K562 (cell line): ENCODE measurements around the gene KRTAP19-5. TPM values are rescaled to one million over a fixed set of nuclear protein-coding genes. Genes with fewer than 3 reads are reported as not detected.

Source experiments
- ATAC-seq: fragments of 200-7000 bp; cut with Tn5 transposase; 3 replicates; pipeline ENCODE4 v1.9.1; 2020; ENCODE audit warnings: moderate library complexity
- BruUV-seq: library from RNA; stranded (reverse); fragments of 400-500 nt; replicated peaks from 2 replicates; lab custom pipeline; 2021; lab: Mats Ljungman, UMichigan
- CTCF ChIA-PET: fragments of 300-600 bp; formaldehyde crosslinking; extraction: SDS; loops from one replicate; lab custom pipeline; 2021; ENCODE audit warnings: low intra/inter-chr PET ratio; lab: Yijun Ruan, JAX
- POLR2A ChIA-PET: fragments of 300-600, 350-650 bp; sonication (Branson Sonifier 250); formaldehyde crosslinking; extraction: SDS; loops from one replicate; lab custom pipeline; 2021; ENCODE audit warnings: antibody characterized with exemption, inconsistent platforms; lab: Yijun Ruan, JAX
- DNase-seq, 4 experiments: peaks; one replicate each; pipeline versions ENCODE4 v3.0.0 to v3.0.0-alpha.2; 2011 to 2018; ENCODE audit warnings: low spot score in 3 of 4, mixed read lengths in 3 of 4; ENCODE audit errors: extremely low read depth in 1 of 4
- FAIRE-seq: peaks from 2 replicates; lab custom pipeline; 2011; peaks lifted over from hg19 to GRCh38; lab: Jason Lieb, UNC
- H2AFZ ChIP-seq: 2 replicates; pipeline ENCODE4 v1.6.0; 2011; ENCODE audit warnings: low read depth, low read length, control low read depth, inconsistent platforms
- H3K27ac ChIP-seq: fragments of 200-600 bp; 3 replicates; pipeline ENCODE4 v1.8.0; 2011; ENCODE audit warnings: low read depth, mild to moderate bottlenecking, control low read depth, inconsistent platforms, low read length, moderate library complexity, mixed read lengths; ENCODE audit errors: extremely low read depth
- H3K27me3 ChIP-seq, 2 experiments: fragments of 300-600 bp in 1 of 2; 2 replicates in 1 of 2; 3 replicates in 1 of 2; pipeline versions ENCODE4 v1.6.0 to v1.8.0; 2011; ENCODE audit warnings: inconsistent platforms in 2 of 2, low read length in 2 of 2, mild to moderate bottlenecking in 1 of 2, mixed read lengths in 1 of 2, moderate library complexity in 1 of 2; ENCODE audit not compliant: control insufficient read depth in 2 of 2, insufficient read depth in 2 of 2
- H3K36me3 ChIP-seq: fragments of 300-600 bp; 3 replicates; pipeline ENCODE4 v1.8.0; 2011; ENCODE audit warnings: mild to moderate bottlenecking, low read length, inconsistent platforms; ENCODE audit not compliant: control insufficient read depth, insufficient read depth
- H3K4me1 ChIP-seq, 2 experiments: fragments of 200-600 bp in 1 of 2; replicated peaks in 1 of 2; 2 replicates in 1 of 2; 3 replicates in 1 of 2; pipeline versions ENCODE4 v1.5.1 to v1.8.0; 2011; ENCODE audit warnings: inconsistent platforms in 2 of 2, low read length in 2 of 2, mild to moderate bottlenecking in 1 of 2, mixed read lengths in 1 of 2, moderate library complexity in 1 of 2; ENCODE audit not compliant: control insufficient read depth in 2 of 2, insufficient read depth in 2 of 2
- H3K4me2 ChIP-seq: 2 replicates; pipeline ENCODE4 v1.6.1; 2011; ENCODE audit warnings: low read length, control low read depth, inconsistent platforms, mixed read lengths; ENCODE audit not compliant: insufficient read depth
- H3K4me3 ChIP-seq: fragments of 200-600 bp; sonication (generic), shearing (Covaris generic); 2 replicates; pipeline ENCODE4 v1.5.1; 2016; ENCODE audit warnings: control low read depth, inconsistent platforms
- H3K79me2 ChIP-seq: fragments of 200-600 bp; 3 replicates; pipeline ENCODE4 v1.8.0; 2011; ENCODE audit warnings: low read length, inconsistent platforms; ENCODE audit not compliant: control insufficient read depth, insufficient read depth
- H3K9ac ChIP-seq, 2 experiments: 2 replicates each; pipeline versions ENCODE4 v1.6.0 to v1.6.1; 2011; ENCODE audit warnings: low read depth in 2 of 2, low read length in 2 of 2, control low read depth in 1 of 2, inconsistent platforms in 1 of 2, mild to moderate bottlenecking in 1 of 2, mixed read lengths in 1 of 2; ENCODE audit not compliant: insufficient read depth in 1 of 2
- H3K9me1 ChIP-seq: one replicate; pipeline ENCODE4 v1.6.0; 2011; ENCODE audit warnings: inconsistent platforms, mild to moderate bottlenecking, low read length, moderate library complexity; ENCODE audit not compliant: control insufficient read depth, insufficient read depth
- H3K9me3 ChIP-seq: replicated peaks from 2 replicates; pipeline ENCODE4 v1.5.1; 2011; ENCODE audit warnings: low read depth, low read length, inconsistent platforms; ENCODE audit not compliant: control insufficient read depth, insufficient read depth
- H4K20me1 ChIP-seq: replicated peaks from 2 replicates; pipeline ENCODE4 v1.6.1; 2011; ENCODE audit warnings: low read length, inconsistent platforms, mixed read lengths; ENCODE audit not compliant: control insufficient read depth, insufficient read depth
- ARID2 ChIP-seq: fragments of 450-650 bp; IDR thresholded peaks from 2 replicates; pipeline ENCODE4 v1.6.1; 2017; ENCODE audit warnings: antibody characterized with exemption, mild to moderate bottlenecking
- CHCHD3 ChIP-seq: fragments of 250-450 bp; sonication (Bioruptor Pico); IDR thresholded peaks from 2 replicates; pipeline ENCODE4 v2.1.2; 2022; ENCODE audit warnings: mild to moderate bottlenecking
- HNRNPK ChIP-seq: fragments of 200-400 bp; formaldehyde crosslinking; IDR thresholded peaks from one replicate; pipeline ENCODE4 v1.6.1; 2018; ENCODE audit warnings: mild to moderate bottlenecking, low read depth, low read length; ENCODE audit not compliant: poor library complexity, severe bottlenecking
- MCM7 ChIP-seq, 2 experiments: fragments of 450-650 bp; IDR thresholded peaks; 2 replicates each; pipeline ENCODE4 v1.6.1; 2016 to 2018
- MYNN ChIP-seq, 2 experiments: sonication (generic); formaldehyde crosslinking in 1 of 2; IDR thresholded peaks; 2 replicates each; pipeline versions ENCODE4 v1.5.0 to v1.6.1; 2016 to 2020; ENCODE audit warnings: antibody characterized with exemption in 1 of 2, missing genetic modification reagents in 1 of 2
- NEUROD1 ChIP-seq: fragments of 150-350 bp; IDR thresholded peaks from 2 replicates; pipeline ENCODE4 v1.6.1; 2014; ENCODE audit warnings: borderline replicate concordance, low read length, low read depth; ENCODE audit not compliant: partially characterized antibody
- NFE2L1 ChIP-seq: fragments of 450-650 bp; IDR thresholded peaks from 2 replicates; pipeline ENCODE4 v1.6.1; 2016; ENCODE audit warnings: missing genetic modification characterization, low read depth, mild to moderate bottlenecking, missing compliant biosample characterization, moderate library complexity, borderline replicate concordance
- NR1H2 ChIP-seq: sonication (generic); formaldehyde crosslinking; IDR thresholded peaks from 2 replicates; pipeline ENCODE4 v1.4.0; 2020; ENCODE audit warnings: mild to moderate bottlenecking, missing genetic modification reagents
- PCBP2 ChIP-seq: fragments of 200-400 bp; formaldehyde crosslinking; IDR thresholded peaks from 2 replicates; pipeline ENCODE4 v1.6.1; 2018; ENCODE audit warnings: low read length, low read depth, mild to moderate bottlenecking, moderate library complexity; ENCODE audit not compliant: poor library complexity, severe bottlenecking
- RBFOX2 ChIP-seq: fragments of 200-400 bp; formaldehyde crosslinking; IDR thresholded peaks from 2 replicates; pipeline ENCODE4 v1.6.1; 2017; ENCODE audit warnings: low read depth, mild to moderate bottlenecking, low read length, moderate library complexity
- RBM34 ChIP-seq: fragments of 200-400 bp; formaldehyde crosslinking; IDR thresholded peaks from 2 replicates; pipeline ENCODE4 v1.6.1; 2018; ENCODE audit warnings: low read length, borderline replicate concordance; ENCODE audit not compliant: insufficient read depth
- SIX5 ChIP-seq, 2 experiments: IDR thresholded peaks; 2 replicates each; pipeline ENCODE4 v1.6.1; 2011; ENCODE audit warnings: low read length in 2 of 2, borderline replicate concordance in 1 of 2, low read depth in 1 of 2, mild to moderate bottlenecking in 1 of 2, moderate library complexity in 1 of 2; ENCODE audit not compliant: insufficient read depth in 1 of 2
- SMARCA5 ChIP-seq: fragments of 450-650 bp; IDR thresholded peaks from 2 replicates; pipeline ENCODE4 v1.6.1; 2016
- ZNF23 ChIP-seq: fragments of 250-450 bp; sonication (Bioruptor Pico); IDR thresholded peaks from 2 replicates; pipeline ENCODE4 v1.4.0; 2020; ENCODE audit warnings: mild to moderate bottlenecking
- WGBS: fragments of 100-300 bp; shearing (Covaris generic); methylation state at CpG from one replicate; pipeline ENCODE4 v1.1.6; 2016; ENCODE audit warnings: low coverage, mixed read lengths; ENCODE audit not compliant: insufficient coverage; ENCODE audit errors: missing lambda C conversion rate; 5-methylcytosine and 5-hydroxymethylcytosine counted together
- in situ Hi-C: fragments of 300-500 bp; cut with MboI; formaldehyde crosslinking; loops from 4 replicates; pipeline ENCODE4 v1.15.0; 2018; ENCODE audit warnings: inconsistent platforms, mixed read lengths
- intact Hi-C: fragments of 100-400 bp; cut with micrococcal nuclease; formaldehyde crosslinking; loops from 2 replicates; pipeline ENCODE4 v1.14.2; 2022
- polyA plus RNA-seq, 8 experiments: library from polyadenylated mRNA; depleted of rRNA in 4 of 8; stranded (reverse) in 5 of 8; unstranded in 3 of 8; fragments of >200 nt; fragmentation: Nextera tagmentation in 2 of 8; fragmentation: Illumina TruSeq in 1 of 8; extraction: Ambion mirVana in 2 of 8; extraction: Trizol in 1 of 8; gene quantifications; 2 replicates each; pipeline versions ENCODE4 v1.2.1 to v1.2.3, GENCODE V29; 2011 to 2014; ENCODE audit warnings: inconsistent platforms in 1 of 8, missing spikeins in 1 of 8
- total RNA-seq, 7 experiments: library from RNA; depleted of rRNA in 6 of 7; stranded (reverse); fragments of >200 nt in 6 of 7; fragmentation: Illumina TruSeq in 2 of 7; extraction: Trizol in 2 of 7; gene quantifications; 2 replicates each; pipeline versions ENCODE4 v1.2.1 to v1.2.3, GENCODE V29; 2011 to 2021; ENCODE audit warnings: low replicate concordance in 1 of 7
- TF ChIP-seq, protein P1 (sequence below): sonication (generic); formaldehyde crosslinking; IDR thresholded peaks from 2 replicates; pipeline ENCODE4 v1.4.0; 2020; ENCODE audit warnings: mild to moderate bottlenecking, missing genetic modification reagents
- TF ChIP-seq, protein P2 (sequence below): fragments of 450-650 bp; formaldehyde crosslinking; IDR thresholded peaks from 2 replicates; pipeline ENCODE4 v1.4.0; 2020; ENCODE audit warnings: mild to moderate bottlenecking
- TF ChIP-seq, protein P3 (sequence below): sonication (generic); formaldehyde crosslinking; IDR thresholded peaks from 2 replicates; pipeline ENCODE4 v1.8.1; 2023; ENCODE audit warnings: mild to moderate bottlenecking, missing genetic modification reagents

The KRTAP19-5 gene
- total and polyA plus RNA-seq, 9 of the 15 experiments (the other 6 are each of a cell fraction or from before 2014, with no cell fraction given) = not detected

DNA sequence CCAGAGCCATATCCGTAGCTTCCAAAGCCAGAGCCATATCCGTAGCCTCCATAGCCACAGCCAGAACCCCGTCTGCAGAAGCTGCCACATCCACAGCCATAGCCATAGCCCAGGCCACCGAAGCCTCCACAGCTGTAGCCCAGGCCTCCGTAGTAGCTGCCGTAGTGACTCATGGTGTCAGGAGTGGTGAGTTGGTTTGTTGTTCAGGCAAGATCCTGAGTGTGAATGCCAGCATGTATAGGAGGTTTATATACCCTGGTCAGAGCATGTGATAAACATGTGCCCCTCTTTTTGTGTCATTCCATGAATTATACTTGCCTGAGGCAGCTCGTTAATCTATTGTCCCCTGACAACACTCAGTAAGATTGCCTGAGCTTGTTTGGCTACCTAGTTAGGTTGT is 21.8 kb downstream of the KRTAP19-5 start, which contains the start of gene KRTAP19-1:
TSS of gene KRTAP19-1 (minus strand) at position 223 of the 400 bp plus-strand sequence. CDS start at position 173, 50 bp downstream.
- Histone ChIP-seq H3K36me3 (no peaks in the 10 kb centered on the region), H3K4me1 (no peaks in the 10 kb centered on the region), H2AFZ (no peak within 1 kb of the TSS), H3K4me3 (no peak within 1 kb of the TSS), H3K9me1 (no peaks in the 10 kb centered on the region), H3K4me2 (no peak within 1 kb of the TSS), H4K20me1 (no peaks in the 10 kb centered on the region), H3K27me3 (no peaks in the 10 kb centered on the region), H3K27ac (no peak within 1 kb of the TSS), H3K9me3 (no peaks in the 10 kb centered on the region; the same call in 1 of the 2 replicates), H3K79me2 (no peaks in the 10 kb centered on the region), H3K9ac (no peak within 1 kb of the TSS)
- TF ChIP-seq RBFOX2 (no peak), SIX5 (IDR thresholded peaks at IDR 0.05; ENCODE audit: borderline replicate concordance in 1 of 2, insufficient read depth in 1 of 2, low read depth in 1 of 2, low read length in 2 of 2) (no peak), ZNF23 (CRISPR knock-in tag) (no peak), MCM7 (IDR thresholded peaks at IDR 0.05) (no peak), NR1H2 (CRISPR knock-in tag) (no peak), HNRNPK (no peak), CHCHD3 (CRISPR knock-in tag) (no peak), PCBP2 (no peak), SMARCA5 (no peak), ARID2 (no peak), NFE2L1 (tag) (no peak), RBM34 (no peak), NEUROD1 (no peak), MYNN (IDR thresholded peaks at IDR 0.05) (no peak), MYNN (CRISPR knock-in tag; IDR thresholded peaks at IDR 0.05) (no peak)
- TF ChIP-seq, protein P1, sequence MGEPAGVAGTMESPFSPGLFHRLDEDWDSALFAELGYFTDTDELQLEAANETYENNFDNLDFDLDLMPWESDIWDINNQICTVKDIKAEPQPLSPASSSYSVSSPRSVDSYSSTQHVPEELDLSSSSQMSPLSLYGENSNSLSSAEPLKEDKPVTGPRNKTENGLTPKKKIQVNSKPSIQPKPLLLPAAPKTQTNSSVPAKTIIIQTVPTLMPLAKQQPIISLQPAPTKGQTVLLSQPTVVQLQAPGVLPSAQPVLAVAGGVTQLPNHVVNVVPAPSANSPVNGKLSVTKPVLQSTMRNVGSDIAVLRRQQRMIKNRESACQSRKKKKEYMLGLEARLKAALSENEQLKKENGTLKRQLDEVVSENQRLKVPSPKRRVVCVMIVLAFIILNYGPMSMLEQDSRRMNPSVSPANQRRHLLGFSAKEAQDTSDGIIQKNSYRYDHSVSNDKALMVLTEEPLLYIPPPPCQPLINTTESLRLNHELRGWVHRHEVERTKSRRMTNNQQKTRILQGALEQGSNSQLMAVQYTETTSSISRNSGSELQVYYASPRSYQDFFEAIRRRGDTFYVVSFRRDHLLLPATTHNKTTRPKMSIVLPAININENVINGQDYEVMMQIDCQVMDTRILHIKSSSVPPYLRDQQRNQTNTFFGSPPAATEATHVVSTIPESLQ (CRISPR knock-in tag) = no peak
- TF ChIP-seq, protein P2, sequence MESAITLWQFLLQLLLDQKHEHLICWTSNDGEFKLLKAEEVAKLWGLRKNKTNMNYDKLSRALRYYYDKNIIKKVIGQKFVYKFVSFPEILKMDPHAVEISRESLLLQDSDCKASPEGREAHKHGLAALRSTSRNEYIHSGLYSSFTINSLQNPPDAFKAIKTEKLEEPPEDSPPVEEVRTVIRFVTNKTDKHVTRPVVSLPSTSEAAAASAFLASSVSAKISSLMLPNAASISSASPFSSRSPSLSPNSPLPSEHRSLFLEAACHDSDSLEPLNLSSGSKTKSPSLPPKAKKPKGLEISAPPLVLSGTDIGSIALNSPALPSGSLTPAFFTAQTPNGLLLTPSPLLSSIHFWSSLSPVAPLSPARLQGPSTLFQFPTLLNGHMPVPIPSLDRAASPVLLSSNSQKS (CRISPR knock-in tag) = no peak
- TF ChIP-seq, protein P3, sequence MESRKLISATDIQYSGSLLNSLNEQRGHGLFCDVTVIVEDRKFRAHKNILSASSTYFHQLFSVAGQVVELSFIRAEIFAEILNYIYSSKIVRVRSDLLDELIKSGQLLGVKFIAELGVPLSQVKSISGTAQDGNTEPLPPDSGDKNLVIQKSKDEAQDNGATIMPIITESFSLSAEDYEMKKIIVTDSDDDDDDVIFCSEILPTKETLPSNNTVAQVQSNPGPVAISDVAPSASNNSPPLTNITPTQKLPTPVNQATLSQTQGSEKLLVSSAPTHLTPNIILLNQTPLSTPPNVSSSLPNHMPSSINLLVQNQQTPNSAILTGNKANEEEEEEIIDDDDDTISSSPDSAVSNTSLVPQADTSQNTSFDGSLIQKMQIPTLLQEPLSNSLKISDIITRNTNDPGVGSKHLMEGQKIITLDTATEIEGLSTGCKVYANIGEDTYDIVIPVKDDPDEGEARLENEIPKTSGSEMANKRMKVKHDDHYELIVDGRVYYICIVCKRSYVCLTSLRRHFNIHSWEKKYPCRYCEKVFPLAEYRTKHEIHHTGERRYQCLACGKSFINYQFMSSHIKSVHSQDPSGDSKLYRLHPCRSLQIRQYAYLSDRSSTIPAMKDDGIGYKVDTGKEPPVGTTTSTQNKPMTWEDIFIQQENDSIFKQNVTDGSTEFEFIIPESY = no peak
- CTCF ChIA-PET = no interaction called here
- intact Hi-C loops = no loop called here
- no peak for ATAC-seq
- WGBS = under 1% methylated on average over 7 of the region's 7 CpGs
- no peak for FAIRE-seq
- in situ Hi-C loops = no loop called here
- BruUV-seq = no TSS peak
- POLR2A ChIA-PET = no interaction called here
- no peak for DNase-seq
